Measurements from ENCODE around the gene DDIT4. TPM values are rescaled to one million over a fixed set of nuclear protein-coding genes. Genes with fewer than 3 reads are reported as not detected.
"Not testable (repeated sequence)": the region's sequence is repeated elsewhere in the genome, so short reads cannot be mapped to it uniquely, and the experiment has no call there.

Gene DDIT4
- total RNA-seq, 1 donor from 2014 or later, result 290 TPM

DNA sequence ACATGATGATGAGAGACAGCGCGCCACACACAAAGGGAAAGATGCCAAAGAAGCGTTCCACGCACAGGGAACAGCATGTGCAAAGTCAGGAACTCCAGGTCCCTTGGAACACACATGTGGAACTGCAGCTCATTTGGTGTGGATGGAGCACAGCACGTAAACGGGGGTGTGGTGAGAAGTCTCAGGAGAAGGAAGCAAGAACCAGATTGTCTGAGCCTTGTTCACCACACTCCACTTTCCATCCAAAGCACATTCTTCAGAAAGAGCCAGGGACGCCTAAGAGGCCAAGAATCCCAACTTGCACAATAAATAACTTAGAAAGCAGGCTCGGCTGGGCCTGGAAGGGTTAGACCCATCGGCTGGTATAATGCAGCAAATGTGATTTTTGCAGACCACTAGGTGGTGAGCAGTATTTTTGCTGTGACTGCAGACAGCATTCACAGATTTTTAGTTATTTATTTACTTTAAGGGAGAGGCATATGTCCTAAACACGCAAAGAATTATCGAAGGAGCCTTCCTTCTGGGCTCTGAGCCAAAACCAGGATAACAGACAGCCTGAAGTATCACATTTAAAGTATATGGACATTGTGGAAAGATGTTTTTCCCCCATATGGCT, 29.8 kb upstream of the DDIT4 start:
- Mint-ChIP-seq H3K36me3 (ENCODE audit: unreplicated experiment) (no peaks in the 10 kb centered on the region), H3K4me3 (ENCODE audit: unreplicated experiment) (peak overlapping the region; percentile 15), H3K4me1 (ENCODE audit: unreplicated experiment) (peaks cover 83% of the 10 kb centered on the region), H3K27ac (ENCODE audit: unreplicated experiment) (peak overlapping the region; percentile 98), H3K9me3 (ENCODE audit: unreplicated experiment) (no peaks in the 10 kb centered on the region), H3K27me3 (ENCODE audit: unreplicated experiment) (no peaks in the 10 kb centered on the region)
- TF ChIP-seq, protein P1, sequence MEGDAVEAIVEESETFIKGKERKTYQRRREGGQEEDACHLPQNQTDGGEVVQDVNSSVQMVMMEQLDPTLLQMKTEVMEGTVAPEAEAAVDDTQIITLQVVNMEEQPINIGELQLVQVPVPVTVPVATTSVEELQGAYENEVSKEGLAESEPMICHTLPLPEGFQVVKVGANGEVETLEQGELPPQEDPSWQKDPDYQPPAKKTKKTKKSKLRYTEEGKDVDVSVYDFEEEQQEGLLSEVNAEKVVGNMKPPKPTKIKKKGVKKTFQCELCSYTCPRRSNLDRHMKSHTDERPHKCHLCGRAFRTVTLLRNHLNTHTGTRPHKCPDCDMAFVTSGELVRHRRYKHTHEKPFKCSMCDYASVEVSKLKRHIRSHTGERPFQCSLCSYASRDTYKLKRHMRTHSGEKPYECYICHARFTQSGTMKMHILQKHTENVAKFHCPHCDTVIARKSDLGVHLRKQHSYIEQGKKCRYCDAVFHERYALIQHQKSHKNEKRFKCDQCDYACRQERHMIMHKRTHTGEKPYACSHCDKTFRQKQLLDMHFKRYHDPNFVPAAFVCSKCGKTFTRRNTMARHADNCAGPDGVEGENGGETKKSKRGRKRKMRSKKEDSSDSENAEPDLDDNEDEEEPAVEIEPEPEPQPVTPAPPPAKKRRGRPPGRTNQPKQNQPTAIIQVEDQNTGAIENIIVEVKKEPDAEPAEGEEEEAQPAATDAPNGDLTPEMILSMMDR (IDR thresholded peaks at IDR 0.05), result peak; percentile 75
- peak; percentile 90 for DNase-seq (ENCODE audit: extremely low spot score, unreplicated experiment)

DNA sequence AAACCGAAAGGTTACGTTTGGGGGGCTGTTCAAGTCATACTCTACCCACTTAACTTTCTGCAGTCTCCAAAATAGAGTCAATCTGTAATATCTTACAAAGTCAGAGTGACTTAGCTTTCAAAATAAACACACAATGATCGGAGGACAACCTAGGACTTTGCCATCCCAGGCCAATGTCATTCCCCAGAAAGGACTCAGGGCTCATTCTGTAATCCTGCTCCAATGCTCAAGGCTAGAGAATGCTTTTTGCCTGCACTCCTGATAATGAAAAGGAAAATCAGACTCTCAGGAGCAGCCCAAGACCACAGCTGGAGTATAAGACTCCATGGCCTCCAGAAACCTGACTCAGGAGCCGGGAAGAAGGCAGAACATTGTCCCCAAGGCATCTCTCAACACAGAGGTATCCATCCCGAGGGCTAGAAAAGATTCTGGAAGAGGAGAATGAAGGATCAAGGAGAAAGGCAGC, 29.1 kb upstream of the DDIT4 start:
- Mint-ChIP-seq H3K36me3 (ENCODE audit: unreplicated experiment) (no peaks in the 10 kb centered on the region), H3K4me1 (ENCODE audit: unreplicated experiment) (peaks cover 84% of the 10 kb centered on the region), H3K27me3 (ENCODE audit: unreplicated experiment) (no peaks in the 10 kb centered on the region), H3K27ac (ENCODE audit: unreplicated experiment) (peak overlapping the region; percentile 98), H3K9me3 (ENCODE audit: unreplicated experiment) (no peaks in the 10 kb centered on the region), H3K4me3 (ENCODE audit: unreplicated experiment) (peak overlapping the region; percentile 15)
- DNase-seq (ENCODE audit: extremely low spot score, unreplicated experiment), result no peak
- TF ChIP-seq, protein P1 (IDR thresholded peaks at IDR 0.05), result no peak

DNA sequence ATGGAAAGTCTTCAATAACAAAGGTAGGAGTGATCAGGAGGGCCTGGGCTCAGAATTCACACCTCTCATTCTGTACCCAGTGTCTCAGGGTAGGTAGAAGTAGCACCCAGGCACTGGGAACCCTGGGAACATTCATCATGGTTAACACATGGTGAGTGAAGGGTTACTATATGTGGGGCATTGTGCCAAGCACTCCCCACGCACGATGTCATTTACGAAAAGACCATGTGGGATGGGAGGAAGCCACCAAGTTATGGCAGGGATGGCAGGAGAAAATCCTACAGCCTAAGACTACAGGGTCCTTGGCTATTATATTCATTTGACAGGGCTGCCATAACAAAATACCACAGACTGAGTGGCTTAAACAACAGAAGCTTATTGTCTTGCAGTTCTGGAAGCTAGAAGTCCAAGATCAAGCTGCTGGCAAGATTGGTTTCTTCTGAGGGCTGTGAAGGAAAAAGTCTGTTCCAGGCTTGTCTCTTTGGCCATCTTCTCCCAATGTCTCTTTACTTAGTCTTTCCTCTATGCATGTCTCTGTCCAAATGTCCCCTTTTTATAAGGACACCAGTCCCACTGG, 27.7 kb upstream of the DDIT4 start:
- H3K4me1 Mint-ChIP-seq (ENCODE audit: unreplicated experiment), result peaks cover 81% of the 10 kb centered on the region
- H3K27ac Mint-ChIP-seq (ENCODE audit: unreplicated experiment), result peak overlapping the region; percentile 98
- no peaks in the 10 kb centered on the region for H3K36me3 Mint-ChIP-seq (ENCODE audit: unreplicated experiment)
- peak overlapping the region; percentile 19 for H3K4me3 Mint-ChIP-seq (ENCODE audit: unreplicated experiment)
- H3K9me3 Mint-ChIP-seq (ENCODE audit: unreplicated experiment), result no peaks in the 10 kb centered on the region
- DNase-seq (ENCODE audit: extremely low spot score, unreplicated experiment), result no peak
- TF ChIP-seq, protein P1 (IDR thresholded peaks at IDR 0.05), result no peak
- no peaks in the 10 kb centered on the region for H3K27me3 Mint-ChIP-seq (ENCODE audit: unreplicated experiment)

DNA sequence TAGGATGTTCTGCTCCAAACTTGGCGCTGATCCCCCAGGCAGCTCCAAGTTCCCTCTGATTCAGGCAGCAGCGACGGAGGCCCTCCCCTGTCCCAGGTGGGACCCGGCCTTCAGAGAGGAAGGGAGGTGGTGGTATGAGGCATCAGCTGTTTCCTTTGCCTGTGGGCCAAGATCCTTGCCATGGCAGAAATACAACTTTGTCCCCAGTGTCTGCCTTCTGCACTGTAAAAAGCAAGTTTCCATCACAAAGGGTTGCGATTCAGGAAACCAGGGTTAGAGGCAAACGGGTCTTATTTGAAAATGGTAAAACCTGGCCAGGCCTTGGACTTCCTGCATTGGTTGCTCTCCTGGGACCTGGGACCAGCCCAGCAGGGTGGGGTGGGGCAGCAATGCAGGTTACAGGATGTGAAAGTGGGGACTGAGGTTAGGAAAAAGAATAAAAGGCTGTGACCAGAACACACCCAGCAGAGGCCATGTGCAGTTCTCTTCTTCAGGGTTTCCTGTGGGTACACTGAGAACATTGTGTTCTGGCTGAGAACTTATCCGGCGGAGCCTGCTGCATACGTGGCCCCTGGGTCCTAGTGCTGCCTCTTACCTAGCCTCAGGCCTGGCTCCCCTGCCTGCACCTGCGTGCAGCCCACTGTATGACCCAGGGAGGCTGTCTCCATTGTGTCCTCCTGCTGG, 25.1 kb upstream of the DDIT4 start:
- Mint-ChIP-seq H3K9me3 (ENCODE audit: unreplicated experiment) (no peaks in the 10 kb centered on the region), H3K36me3 (ENCODE audit: unreplicated experiment) (no peaks in the 10 kb centered on the region), H3K4me3 (ENCODE audit: unreplicated experiment) (peak overlapping the region; percentile 63), H3K27ac (ENCODE audit: unreplicated experiment) (peak overlapping the region; percentile 98), H3K4me1 (ENCODE audit: unreplicated experiment) (peaks cover 71% of the 10 kb centered on the region), H3K27me3 (ENCODE audit: unreplicated experiment) (no peaks in the 10 kb centered on the region)
- TF ChIP-seq, protein P1 (IDR thresholded peaks at IDR 0.05), result no peak
- no peak for DNase-seq (ENCODE audit: extremely low spot score, unreplicated experiment)

DNA sequence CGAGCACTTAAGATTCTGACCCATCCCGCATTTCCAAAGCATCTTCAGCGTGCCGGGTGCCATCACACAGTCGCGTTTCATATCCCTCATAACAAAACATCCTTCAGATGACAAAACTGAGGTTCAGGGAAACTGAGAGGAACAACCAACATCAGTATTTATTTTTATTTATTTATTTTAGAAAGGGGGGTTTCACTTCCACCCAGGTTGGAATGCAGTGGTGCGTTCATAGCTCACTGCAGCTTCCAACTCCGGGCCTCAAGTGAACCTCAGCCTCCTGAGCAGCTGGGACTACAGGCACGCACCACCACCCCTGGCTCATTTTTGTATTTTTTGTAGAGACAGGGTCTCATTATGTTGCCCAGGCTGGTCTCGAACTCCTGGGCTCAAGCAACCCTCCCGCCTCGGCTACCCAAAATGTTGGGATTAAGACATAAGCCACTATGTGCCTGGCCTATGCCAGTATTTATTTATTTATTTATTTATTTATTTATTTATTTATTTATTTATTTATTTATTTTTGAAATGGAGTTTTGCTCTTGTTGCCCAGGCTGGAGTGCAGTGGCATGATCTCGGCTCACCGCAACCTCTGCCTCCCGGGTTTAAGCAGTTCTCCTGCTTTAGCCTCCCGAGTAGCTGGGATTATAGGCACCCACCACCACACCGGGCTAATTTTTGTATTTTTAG, 24.4 kb upstream of the DDIT4 start:
- not testable (repeated sequence) for H3K9me3 Mint-ChIP-seq (ENCODE audit: unreplicated experiment); H3K27me3 Mint-ChIP-seq (ENCODE audit: unreplicated experiment); DNase-seq (ENCODE audit: extremely low spot score, unreplicated experiment); H3K4me3 Mint-ChIP-seq (ENCODE audit: unreplicated experiment); H3K36me3 Mint-ChIP-seq (ENCODE audit: unreplicated experiment)
- Mint-ChIP-seq H3K4me1 (ENCODE audit: unreplicated experiment) (peaks cover 70% of the 10 kb centered on the region), H3K27ac (ENCODE audit: unreplicated experiment) (peak overlapping the region; percentile 98)

Measured in osteocyte (in vitro differentiated cells).